DOHH2 (cell line): ENCODE results near the gene NDC1.

ENCODE experiments used
- CTCF ChIP-seq: fragments of 200-600 bp; sonication (generic); IDR thresholded peaks from one replicate; pipeline ENCODE4 v1.5.1; 2014; ENCODE audit warnings: antibody characterized with exemption, mild to moderate bottlenecking, low read depth, low read length; ENCODE audit not compliant: poor library complexity, severe bottlenecking
- EZH2phosphoT487 ChIP-seq: fragments of 200-600 bp; sonication (generic); IDR thresholded peaks from 2 replicates; pipeline ENCODE4 v1.6.1; 2017; ENCODE audit warnings: borderline replicate concordance, mild to moderate bottlenecking, antibody characterized with exemption, low read length, moderate library complexity, mixed read lengths

- TF ChIP-seq CTCF: no peak
- TF ChIP-seq EZH2phosphoT487: no peak
Measured at GRCh38 chr1:53732912-53733317, 105.2 kb downstream of the NDC1 start.
